ENCODE results near the gene CSNK1G1.

DNA sequence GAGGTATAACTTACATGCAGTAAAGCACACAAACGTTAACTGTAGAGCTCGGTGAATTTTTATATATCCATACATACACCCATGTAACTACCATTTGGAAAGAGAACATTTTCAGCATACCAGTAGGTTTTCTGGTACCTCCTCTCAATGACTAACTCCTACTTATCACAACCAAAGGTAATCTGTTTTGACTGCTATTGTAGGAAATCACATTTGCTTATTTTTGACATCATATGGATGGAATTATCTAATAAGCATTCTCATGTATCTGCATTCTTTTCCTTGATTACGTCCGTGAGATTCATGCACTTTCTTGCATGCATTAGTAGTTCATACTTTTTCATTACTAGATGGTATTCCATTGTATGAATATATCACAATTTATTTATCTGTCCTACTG, 76.8 kb downstream of the CSNK1G1 start:
- TF ChIP-seq, protein P1, sequence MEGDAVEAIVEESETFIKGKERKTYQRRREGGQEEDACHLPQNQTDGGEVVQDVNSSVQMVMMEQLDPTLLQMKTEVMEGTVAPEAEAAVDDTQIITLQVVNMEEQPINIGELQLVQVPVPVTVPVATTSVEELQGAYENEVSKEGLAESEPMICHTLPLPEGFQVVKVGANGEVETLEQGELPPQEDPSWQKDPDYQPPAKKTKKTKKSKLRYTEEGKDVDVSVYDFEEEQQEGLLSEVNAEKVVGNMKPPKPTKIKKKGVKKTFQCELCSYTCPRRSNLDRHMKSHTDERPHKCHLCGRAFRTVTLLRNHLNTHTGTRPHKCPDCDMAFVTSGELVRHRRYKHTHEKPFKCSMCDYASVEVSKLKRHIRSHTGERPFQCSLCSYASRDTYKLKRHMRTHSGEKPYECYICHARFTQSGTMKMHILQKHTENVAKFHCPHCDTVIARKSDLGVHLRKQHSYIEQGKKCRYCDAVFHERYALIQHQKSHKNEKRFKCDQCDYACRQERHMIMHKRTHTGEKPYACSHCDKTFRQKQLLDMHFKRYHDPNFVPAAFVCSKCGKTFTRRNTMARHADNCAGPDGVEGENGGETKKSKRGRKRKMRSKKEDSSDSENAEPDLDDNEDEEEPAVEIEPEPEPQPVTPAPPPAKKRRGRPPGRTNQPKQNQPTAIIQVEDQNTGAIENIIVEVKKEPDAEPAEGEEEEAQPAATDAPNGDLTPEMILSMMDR (IDR thresholded peaks at IDR 0.05; ENCODE audit: low read depth, low read length, poor library complexity, severe bottlenecking) = no peak
- no peak for TF ChIP-seq EZH2phosphoT487 (IDR thresholded peaks at IDR 0.05; ENCODE audit: borderline replicate concordance, low read length)
